Fibroblast of lung (primary cell): Measurements from ENCODE around the gene ARFGAP1.

Experiments
- CTCF ChIP-seq, 2 donors: IDR thresholded peaks in 1 of 2; conservative IDR thresholded peaks in 1 of 2; 1 replicate in 1 of 2; 2 replicates in 1 of 2; pipeline ENCODE4 v1.5.1; 2011 to 2012; ENCODE audit warnings: low read length in 2 of 2, control low read depth in 1 of 2, inconsistent platforms in 1 of 2, low read depth in 1 of 2, mild to moderate bottlenecking in 1 of 2
- EZH2 ChIP-seq: IDR thresholded peaks from 2 replicates; pipeline ENCODE4 v1.5.1; 2012; ENCODE audit warnings: low read length, control low read depth, mild to moderate bottlenecking; ENCODE audit errors: missing control alignments

GRCh38 chr20:63249891-63250290 is 22.7 kb upstream of the ARFGAP1 start:
- TF ChIP-seq CTCF (conservative IDR thresholded peaks at IDR 0.05 in 1 of 2, IDR thresholded peaks at IDR 0.05 in 1 of 2; ENCODE audit: low read depth in 1 of 2, low read length in 2 of 2): no peak
- TF ChIP-seq EZH2: no peak
